HCT116 (cell line): Measurements from ENCODE around the gene SMIM41. TPM values are rescaled to one million over a fixed set of nuclear protein-coding genes. Genes with fewer than 3 reads are reported as not detected.

Source experiments
- ATAC-seq: fragments of 200-7000 bp; cut with Tn5 transposase; 2 replicates; pipeline ENCODE4 v1.9.1; 2020; ENCODE audit warnings: mild to moderate bottlenecking, moderate library complexity
- BruUV-seq: library from RNA; stranded (reverse); fragments of 400-500 nt; replicated peaks from 2 replicates; lab custom pipeline; 2021; lab: Mats Ljungman, UMichigan
- CTCF ChIA-PET: fragments of 300-600 bp; sonication (Branson Sonifier 250); formaldehyde crosslinking; loops from one replicate; lab custom pipeline; 2021; ENCODE audit warnings: antibody characterized with exemption; lab: Charles Lee
- POLR2A ChIA-PET: fragments of 300-600, 350-600 bp; sonication (Branson Sonifier 250); formaldehyde crosslinking; loops from one replicate; lab custom pipeline; 2021; ENCODE audit warnings: antibody characterized with exemption; lab: Charles Lee
- RAD21 ChIA-PET, 2 experiments: fragments of 300-600 bp; sonication (Branson Sonifier 250); formaldehyde crosslinking; loops; one replicate each; lab custom pipeline; 2023; ENCODE audit warnings: low total read pairs in 2 of 2; ENCODE audit not compliant: uncharacterized antibody in 2 of 2, unreplicated experiment in 2 of 2, low non-redundant PET in 1 of 2; lab: Charles Lee
- DNase-seq: peaks from one replicate; pipeline ENCODE4 v3.0.0-alpha.2; 2010; ENCODE audit warnings: low read depth, low spot score
- H2AFZ ChIP-seq: fragments of 200-600 bp; shearing (Covaris generic), sonication (generic); 2 replicates; pipeline ENCODE4 v1.6.1; 2017; ENCODE audit warnings: low read depth, mixed run types, mixed read lengths, antibody characterized with exemption, low read length; ENCODE audit not compliant: poor library complexity, severe bottlenecking
- H3K27ac ChIP-seq: 2 replicates; pipeline ENCODE4 v1.5.1; 2012; ENCODE audit warnings: low read depth, low read length
- H3K27me3 ChIP-seq: fragments of 200-600 bp; sonication (generic); 2 replicates; pipeline ENCODE4 v1.6.1; 2016; ENCODE audit warnings: mixed run types, low read length, mixed read lengths; ENCODE audit not compliant: insufficient read depth
- H3K36me3 ChIP-seq, 2 experiments: fragments of 200-500 bp in 1 of 2; fragments of 200-600 bp in 1 of 2; sonication (Bioruptor generic) in 1 of 2; sonication (generic) in 1 of 2; 2 replicates each; pipeline versions ENCODE4 v1.5.1 to v1.6.1; 2014 to 2016; ENCODE audit warnings: low read length in 2 of 2, inconsistent platforms in 1 of 2, mixed read lengths in 1 of 2, mixed run types in 1 of 2; ENCODE audit not compliant: insufficient read depth in 2 of 2, control insufficient read depth in 1 of 2
- H3K4me1 ChIP-seq, 2 experiments: fragments of 200-600 bp in 1 of 2; sonication (generic) in 1 of 2; 2 replicates each; pipeline versions ENCODE4 v1.5.1 to v1.6.1; 2012 to 2017; ENCODE audit warnings: low read length in 2 of 2, inconsistent platforms in 1 of 2, mild to moderate bottlenecking in 1 of 2, mixed read lengths in 1 of 2, mixed run types in 1 of 2, moderate library complexity in 1 of 2; ENCODE audit not compliant: insufficient read depth in 2 of 2, control insufficient read depth in 1 of 2
- H3K4me2 ChIP-seq: fragments of 200-600 bp; sonication (generic); 2 replicates; pipeline ENCODE4 v1.6.1; 2017; ENCODE audit warnings: mixed run types, low read length, mixed read lengths
- H3K4me3 ChIP-seq, 2 experiments: fragments of 200-600 bp in 1 of 2; sonication (generic) in 1 of 2; replicated peaks in 1 of 2; 2 replicates each; pipeline ENCODE4 v1.5.1; 2011 to 2016; ENCODE audit warnings: low read length in 2 of 2, control low read depth in 1 of 2, low read depth in 1 of 2, mild to moderate bottlenecking in 1 of 2, mixed read lengths in 1 of 2, mixed run types in 1 of 2
- H3K79me2 ChIP-seq: fragments of 200-600 bp; sonication (generic); 2 replicates; pipeline ENCODE4 v1.6.1; 2017; ENCODE audit warnings: mild to moderate bottlenecking, mixed run types, low read length, moderate library complexity, mixed read lengths; ENCODE audit not compliant: insufficient read depth
- H3K9ac ChIP-seq: fragments of 200-600 bp; sonication (generic); 2 replicates; pipeline ENCODE4 v1.6.1; 2016; ENCODE audit warnings: low read length, mixed read lengths
- H3K9me2 ChIP-seq: fragments of 200-600 bp; sonication (generic), shearing (Covaris generic); 2 replicates; pipeline ENCODE4 v1.6.1; 2017; ENCODE audit warnings: mixed run types, mild to moderate bottlenecking, moderate library complexity; ENCODE audit not compliant: insufficient read depth
- H3K9me3 ChIP-seq, 2 experiments: fragments of 200-500 bp in 1 of 2; fragments of 200-600 bp in 1 of 2; sonication (Bioruptor generic) in 1 of 2; sonication (generic) in 1 of 2; 2 replicates each; pipeline ENCODE4 v1.6.1; 2014 to 2017; ENCODE audit warnings: low read length in 2 of 2, mixed read lengths in 2 of 2, inconsistent platforms in 1 of 2, low read depth in 1 of 2, mild to moderate bottlenecking in 1 of 2, mixed run types in 1 of 2, moderate library complexity in 1 of 2; ENCODE audit not compliant: control insufficient read depth in 1 of 2, insufficient read depth in 1 of 2
- H4K20me1 ChIP-seq: fragments of 200-600 bp; sonication (generic), shearing (Covaris generic); 2 replicates; pipeline ENCODE4 v1.6.1; 2017; ENCODE audit warnings: mixed run types, mild to moderate bottlenecking, moderate library complexity; ENCODE audit not compliant: insufficient read depth
- ATF3 ChIP-seq: IDR thresholded peaks from 2 replicates; pipeline ENCODE4 v1.6.1; 2012
- CEBPB ChIP-seq: IDR thresholded peaks from 2 replicates; pipeline ENCODE4 v1.6.1; 2012; ENCODE audit warnings: low read depth
- EGR1 ChIP-seq: IDR thresholded peaks from 2 replicates; pipeline ENCODE4 v1.6.1; 2012; ENCODE audit warnings: low read depth
- ELF1 ChIP-seq: IDR thresholded peaks from 2 replicates; pipeline ENCODE4 v1.6.1; 2012; ENCODE audit warnings: low read depth, borderline replicate concordance
- EZH2 ChIP-seq: fragments of 200-600 bp; sonication (generic); IDR thresholded peaks from 2 replicates; pipeline ENCODE4 v1.6.1; 2017; ENCODE audit warnings: antibody characterized with exemption, mixed run types
- EZH2phosphoT487 ChIP-seq: fragments of 200-600 bp; IDR thresholded peaks from 2 replicates; pipeline ENCODE4 v1.6.1; 2018; ENCODE audit warnings: antibody characterized with exemption, borderline replicate concordance
- FOSL1 ChIP-seq: IDR thresholded peaks from 2 replicates; pipeline ENCODE4 v1.6.1; 2012; ENCODE audit warnings: low read depth
- MAX ChIP-seq: IDR thresholded peaks from 2 replicates; pipeline ENCODE4 v1.6.1; 2012
- POLR2A ChIP-seq: IDR thresholded peaks from 2 replicates; pipeline ENCODE4 v1.7.0; 2011; ENCODE audit warnings: borderline replicate concordance; ENCODE audit not compliant: insufficient read depth, insufficient read length; ENCODE audit errors: extremely low read depth
- POLR2AphosphoS5 ChIP-seq: IDR thresholded peaks from 2 replicates; pipeline ENCODE4 v1.6.1; 2011; ENCODE audit warnings: mild to moderate bottlenecking, low read depth, low read length, moderate library complexity
- SIN3A ChIP-seq: IDR thresholded peaks from 2 replicates; pipeline ENCODE4 v1.6.1; 2012; ENCODE audit warnings: low read depth
- SP1 ChIP-seq: IDR thresholded peaks from 2 replicates; pipeline ENCODE4 v1.6.1; 2012; ENCODE audit warnings: low read depth
- SRF ChIP-seq: IDR thresholded peaks from 2 replicates; pipeline ENCODE4 v1.6.1; 2012; ENCODE audit warnings: low read depth
- YY1 ChIP-seq: IDR thresholded peaks from 2 replicates; pipeline ENCODE4 v1.6.1; 2011; ENCODE audit warnings: low read length, low read depth, moderate library complexity, mild to moderate bottlenecking; ENCODE audit not compliant: insufficient replicate concordance; ENCODE audit errors: extremely low read depth
- ZNF274 ChIP-seq: fragments of 200-500 bp; sonication (Bioruptor generic); IDR thresholded peaks from 2 replicates; pipeline ENCODE4 v1.6.1; 2014; ENCODE audit warnings: mild to moderate bottlenecking, low read depth, low read length, inconsistent platforms
- intact Hi-C: fragments of 100-400 bp; cut with micrococcal nuclease; formaldehyde crosslinking; loops from 2 replicates; pipeline ENCODE4 v1.10.0; 2022
- total RNA-seq: library from RNA; stranded (reverse); gene quantifications from one replicate; pipeline ENCODE4 v1.2.1, GENCODE V29; 2021; ENCODE audit not compliant: unreplicated experiment
- TF ChIP-seq, protein P1 (sequence below): IDR thresholded peaks from 2 replicates; pipeline ENCODE4 v1.6.1; 2011; ENCODE audit warnings: mild to moderate bottlenecking, low read length, moderate library complexity; ENCODE audit not compliant: insufficient replicate concordance; ENCODE audit errors: extremely low read depth
- TF ChIP-seq, protein P2 (sequence below), 3 experiments: fragments of 200-600 bp in 1 of 3; sonication (generic) in 1 of 3; IDR thresholded peaks in 2 of 3; conservative IDR thresholded peaks in 1 of 3; 2 replicates each; pipeline ENCODE4 v1.5.1; 2012 to 2017; ENCODE audit warnings: low read depth in 2 of 3, low read length in 2 of 3, antibody characterized with exemption in 1 of 3, borderline replicate concordance in 1 of 3, control low read depth in 1 of 3, mild to moderate bottlenecking in 1 of 3, mixed read lengths in 1 of 3, mixed run types in 1 of 3, moderate library complexity in 1 of 3; ENCODE audit not compliant: insufficient read depth in 1 of 3
- TF ChIP-seq, protein P3 (sequence below): IDR thresholded peaks from 2 replicates; pipeline ENCODE4 v1.6.1; 2012; ENCODE audit warnings: low read depth

The SMIM41 gene
- total RNA-seq, 1 experiment from 2014 or later: not detected

GRCh38 chr12:52096332-52097044 lies 17.0 kb downstream of the SMIM41 start:
- peaks cover 7 to 10% of the 10 kb centered on the region in 2 experiments for H3K4me1 ChIP-seq
- ATAC-seq (no peak), DNase-seq (no peak)
- H3K79me2 ChIP-seq: no peaks in the 10 kb centered on the region
- H3K9me3 ChIP-seq: no peaks in the 10 kb centered on the region
- TF ChIP-seq, protein P1, sequence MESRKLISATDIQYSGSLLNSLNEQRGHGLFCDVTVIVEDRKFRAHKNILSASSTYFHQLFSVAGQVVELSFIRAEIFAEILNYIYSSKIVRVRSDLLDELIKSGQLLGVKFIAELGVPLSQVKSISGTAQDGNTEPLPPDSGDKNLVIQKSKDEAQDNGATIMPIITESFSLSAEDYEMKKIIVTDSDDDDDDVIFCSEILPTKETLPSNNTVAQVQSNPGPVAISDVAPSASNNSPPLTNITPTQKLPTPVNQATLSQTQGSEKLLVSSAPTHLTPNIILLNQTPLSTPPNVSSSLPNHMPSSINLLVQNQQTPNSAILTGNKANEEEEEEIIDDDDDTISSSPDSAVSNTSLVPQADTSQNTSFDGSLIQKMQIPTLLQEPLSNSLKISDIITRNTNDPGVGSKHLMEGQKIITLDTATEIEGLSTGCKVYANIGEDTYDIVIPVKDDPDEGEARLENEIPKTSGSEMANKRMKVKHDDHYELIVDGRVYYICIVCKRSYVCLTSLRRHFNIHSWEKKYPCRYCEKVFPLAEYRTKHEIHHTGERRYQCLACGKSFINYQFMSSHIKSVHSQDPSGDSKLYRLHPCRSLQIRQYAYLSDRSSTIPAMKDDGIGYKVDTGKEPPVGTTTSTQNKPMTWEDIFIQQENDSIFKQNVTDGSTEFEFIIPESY: no peak
- TF ChIP-seq YY1 (no peak), POLR2AphosphoS5 (no peak), EGR1 (no peak), SRF (no peak), MAX (no peak), CEBPB (no peak), ATF3 (no peak), FOSL1 (no peak), ELF1 (no peak), EZH2 (no peak), EZH2phosphoT487 (no peak), SP1 (no peak), SIN3A (no peak), POLR2A (no peak), ZNF274 (no peak)
- TF ChIP-seq, protein P2, sequence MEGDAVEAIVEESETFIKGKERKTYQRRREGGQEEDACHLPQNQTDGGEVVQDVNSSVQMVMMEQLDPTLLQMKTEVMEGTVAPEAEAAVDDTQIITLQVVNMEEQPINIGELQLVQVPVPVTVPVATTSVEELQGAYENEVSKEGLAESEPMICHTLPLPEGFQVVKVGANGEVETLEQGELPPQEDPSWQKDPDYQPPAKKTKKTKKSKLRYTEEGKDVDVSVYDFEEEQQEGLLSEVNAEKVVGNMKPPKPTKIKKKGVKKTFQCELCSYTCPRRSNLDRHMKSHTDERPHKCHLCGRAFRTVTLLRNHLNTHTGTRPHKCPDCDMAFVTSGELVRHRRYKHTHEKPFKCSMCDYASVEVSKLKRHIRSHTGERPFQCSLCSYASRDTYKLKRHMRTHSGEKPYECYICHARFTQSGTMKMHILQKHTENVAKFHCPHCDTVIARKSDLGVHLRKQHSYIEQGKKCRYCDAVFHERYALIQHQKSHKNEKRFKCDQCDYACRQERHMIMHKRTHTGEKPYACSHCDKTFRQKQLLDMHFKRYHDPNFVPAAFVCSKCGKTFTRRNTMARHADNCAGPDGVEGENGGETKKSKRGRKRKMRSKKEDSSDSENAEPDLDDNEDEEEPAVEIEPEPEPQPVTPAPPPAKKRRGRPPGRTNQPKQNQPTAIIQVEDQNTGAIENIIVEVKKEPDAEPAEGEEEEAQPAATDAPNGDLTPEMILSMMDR (IDR thresholded peaks at IDR 0.05 in 2 of 3, conservative IDR thresholded peaks at IDR 0.05 in 1 of 3; ENCODE audit: borderline replicate concordance in 1 of 3, insufficient read depth in 1 of 3, low read depth in 2 of 3, low read length in 2 of 3): no peak
- TF ChIP-seq, protein P3, sequence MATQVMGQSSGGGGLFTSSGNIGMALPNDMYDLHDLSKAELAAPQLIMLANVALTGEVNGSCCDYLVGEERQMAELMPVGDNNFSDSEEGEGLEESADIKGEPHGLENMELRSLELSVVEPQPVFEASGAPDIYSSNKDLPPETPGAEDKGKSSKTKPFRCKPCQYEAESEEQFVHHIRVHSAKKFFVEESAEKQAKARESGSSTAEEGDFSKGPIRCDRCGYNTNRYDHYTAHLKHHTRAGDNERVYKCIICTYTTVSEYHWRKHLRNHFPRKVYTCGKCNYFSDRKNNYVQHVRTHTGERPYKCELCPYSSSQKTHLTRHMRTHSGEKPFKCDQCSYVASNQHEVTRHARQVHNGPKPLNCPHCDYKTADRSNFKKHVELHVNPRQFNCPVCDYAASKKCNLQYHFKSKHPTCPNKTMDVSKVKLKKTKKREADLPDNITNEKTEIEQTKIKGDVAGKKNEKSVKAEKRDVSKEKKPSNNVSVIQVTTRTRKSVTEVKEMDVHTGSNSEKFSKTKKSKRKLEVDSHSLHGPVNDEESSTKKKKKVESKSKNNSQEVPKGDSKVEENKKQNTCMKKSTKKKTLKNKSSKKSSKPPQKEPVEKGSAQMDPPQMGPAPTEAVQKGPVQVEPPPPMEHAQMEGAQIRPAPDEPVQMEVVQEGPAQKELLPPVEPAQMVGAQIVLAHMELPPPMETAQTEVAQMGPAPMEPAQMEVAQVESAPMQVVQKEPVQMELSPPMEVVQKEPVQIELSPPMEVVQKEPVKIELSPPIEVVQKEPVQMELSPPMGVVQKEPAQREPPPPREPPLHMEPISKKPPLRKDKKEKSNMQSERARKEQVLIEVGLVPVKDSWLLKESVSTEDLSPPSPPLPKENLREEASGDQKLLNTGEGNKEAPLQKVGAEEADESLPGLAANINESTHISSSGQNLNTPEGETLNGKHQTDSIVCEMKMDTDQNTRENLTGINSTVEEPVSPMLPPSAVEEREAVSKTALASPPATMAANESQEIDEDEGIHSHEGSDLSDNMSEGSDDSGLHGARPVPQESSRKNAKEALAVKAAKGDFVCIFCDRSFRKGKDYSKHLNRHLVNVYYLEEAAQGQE: no peak
- intact Hi-C loops: no loop called here
- H4K20me1 ChIP-seq: no peaks in the 10 kb centered on the region
- ChIA-PET RAD21 (no interaction called here), POLR2A (no interaction called here), CTCF (no interaction called here)
- H3K9ac ChIP-seq: no peak overlapping the region
- H3K36me3 ChIP-seq: no peaks in the 10 kb centered on the region
- BruUV-seq: no TSS peak
- H3K9me2 ChIP-seq: no peaks in the 10 kb centered on the region
- no peak overlapping the region for H3K27ac ChIP-seq
- no peak overlapping the region for H2AFZ ChIP-seq
- H3K4me3 ChIP-seq: no peak overlapping the region
- H3K27me3 ChIP-seq: peaks cover 8% of the 10 kb centered on the region
- H3K4me2 ChIP-seq: no peak overlapping the region
